ENCODE measurements around the gene FBLN1. TPM values are rescaled to one million over a fixed set of nuclear protein-coding genes. Genes with fewer than 3 reads are reported as not detected.

FBLN1 gene
- total RNA-seq, 2 donors from 2014 or later: 587 to 972 TPM

GRCh38 chr22:45594123-45594941 lies 91.6 kb downstream of the FBLN1 start:
- Histone ChIP-seq H3K27ac (no peak overlapping the region), H3K27me3 (replicated peaks; ENCODE audit: insufficient read depth) (no peaks in the 10 kb centered on the region), H3K9me3 (no peaks in the 10 kb centered on the region), H3K4me1 (ENCODE audit: control insufficient read depth in 1 of 2, low read depth in 2 of 2) (no peaks in the 10 kb centered on the region), H3K36me3 (peaks cover 10% of the 10 kb centered on the region), H3K4me3 (no peak overlapping the region)
- no peak for TF ChIP-seq CTCF (IDR thresholded peaks at IDR 0.05)
- ATAC-seq (ENCODE audit: insufficient number of reproducible peaks, low FRiP score, low read depth): no peak
- no peak for DNase-seq (ENCODE audit: low spot score)

- Histone ChIP-seq H3K9me3 (no peaks in the 10 kb centered on the region), H3K27ac (no peak overlapping the region), H3K4me1 (ENCODE audit: control insufficient read depth in 1 of 2, low read depth in 2 of 2) (no peaks in the 10 kb centered on the region), H3K27me3 (replicated peaks; ENCODE audit: insufficient read depth) (no peaks in the 10 kb centered on the region), H3K36me3 (peaks cover 12% of the 10 kb centered on the region), H3K4me3 (no peak overlapping the region)
- no peak for DNase-seq (ENCODE audit: low spot score)
- ATAC-seq (ENCODE audit: insufficient number of reproducible peaks, low FRiP score, low read depth): no peak
- TF ChIP-seq CTCF (IDR thresholded peaks at IDR 0.05): no peak
These were observed 94.9 kb downstream of the FBLN1 start for GRCh38 chr22:45597460-45598192.

- Histone ChIP-seq H3K4me1 (ENCODE audit: control insufficient read depth in 1 of 2, low read depth in 2 of 2) (no peaks in the 10 kb centered on the region), H3K9me3 (no peaks in the 10 kb centered on the region), H3K27ac (no peak overlapping the region), H3K36me3 (peaks cover 11% of the 10 kb centered on the region), H3K4me3 (no peak overlapping the region), H3K27me3 (replicated peaks; ENCODE audit: insufficient read depth) (no peaks in the 10 kb centered on the region)
- no peak for ATAC-seq (ENCODE audit: insufficient number of reproducible peaks, low FRiP score, low read depth)
- DNase-seq (ENCODE audit: low spot score): no peak
- TF ChIP-seq CTCF (IDR thresholded peaks at IDR 0.05): no peak
These were observed 96.0 kb downstream of the FBLN1 start for GRCh38 chr22:45598596-45599217.

GRCh38 chr22:45599836-45600577 lies 97.3 kb downstream of the FBLN1 start:
- Histone ChIP-seq H3K4me1 (ENCODE audit: control insufficient read depth in 1 of 2, low read depth in 2 of 2) (no peaks in the 10 kb centered on the region), H3K27ac (no peak overlapping the region), H3K4me3 (no peak overlapping the region), H3K36me3 (peaks cover 11% of the 10 kb centered on the region), H3K9me3 (no peaks in the 10 kb centered on the region), H3K27me3 (replicated peaks; ENCODE audit: insufficient read depth) (no peaks in the 10 kb centered on the region)
- TF ChIP-seq CTCF (IDR thresholded peaks at IDR 0.05): no peak
- ATAC-seq (ENCODE audit: insufficient number of reproducible peaks, low FRiP score, low read depth): no peak
- DNase-seq (ENCODE audit: low spot score): no peak
